ENCODE data around the gene TMEM97.

The TMEM97 gene

GRCh38 chr17:28293994-28294393 lies 25.0 kb upstream of the TMEM97 start:
- peaks cover 28% of the 10 kb centered on the region for H3K27me3 Mint-ChIP-seq
- no peaks in the 10 kb centered on the region for H3K36me3 Mint-ChIP-seq (ENCODE audit: low read depth)
- no peak overlapping the region for H3K4me3 Mint-ChIP-seq
- no peak for DNase-seq
- no peaks in the 10 kb centered on the region for H3K9me3 Mint-ChIP-seq
- no peak overlapping the region for H3K27ac Mint-ChIP-seq
- H3K4me1 Mint-ChIP-seq (ENCODE audit: low read depth) = peaks cover 21% of the 10 kb centered on the region

DNA sequence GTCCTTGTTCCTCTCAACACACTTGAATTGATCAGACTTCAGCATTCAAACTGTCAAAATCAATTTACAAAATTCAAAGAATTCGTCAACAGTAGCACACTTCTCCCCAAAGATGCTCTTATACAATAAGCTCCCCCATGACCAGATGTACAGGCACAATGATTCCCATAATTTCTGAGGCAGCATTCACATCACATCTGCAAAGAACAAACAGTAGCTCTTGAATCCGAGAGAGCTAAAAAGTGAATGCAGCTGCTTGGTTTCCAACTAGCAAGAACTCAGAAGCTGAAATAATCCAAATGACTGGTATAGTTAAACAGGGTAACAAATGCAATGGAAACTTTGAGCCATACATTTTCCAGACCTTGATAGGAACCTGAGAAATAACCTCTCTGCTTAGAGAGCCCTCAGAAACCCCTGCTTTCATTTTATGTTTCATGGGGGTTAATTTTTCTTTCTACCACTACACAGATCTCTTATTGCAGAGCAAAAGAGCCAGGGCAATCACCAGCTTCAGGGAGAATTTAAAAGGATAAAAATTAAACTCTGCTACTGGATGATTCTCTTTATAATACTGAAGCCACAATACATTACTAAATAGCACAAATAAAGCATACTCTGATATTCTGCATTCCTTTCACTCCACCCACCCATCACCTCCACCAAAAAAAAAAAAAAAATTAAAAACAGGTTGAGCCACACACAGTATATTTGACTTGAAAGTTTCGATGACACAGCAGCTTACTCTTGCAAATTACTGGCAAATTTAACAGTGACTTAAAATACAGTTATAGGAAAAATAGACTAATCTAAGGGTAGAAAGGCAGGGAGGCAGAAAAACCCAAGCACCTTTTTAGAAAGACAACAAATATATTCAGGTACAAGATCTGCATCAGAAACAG lies 23.1 kb upstream of the TMEM97 start:
- Mint-ChIP-seq H3K9me3 (no peaks in the 10 kb centered on the region), H3K36me3 (ENCODE audit: low read depth) (no peaks in the 10 kb centered on the region), H3K4me3 (peak overlapping the region; percentile 29), H3K4me1 (ENCODE audit: low read depth) (peaks cover 21% of the 10 kb centered on the region), H3K27ac (peak overlapping the region; percentile 75), H3K27me3 (peaks cover 25% of the 10 kb centered on the region)
- no peak for DNase-seq

- DNase-seq = no peak
- H3K9me3 Mint-ChIP-seq = no peaks in the 10 kb centered on the region
- no peak overlapping the region for H3K4me3 Mint-ChIP-seq
- peaks cover 21% of the 10 kb centered on the region for H3K4me1 Mint-ChIP-seq (ENCODE audit: low read depth)
- H3K27ac Mint-ChIP-seq = no peak overlapping the region
- no peaks in the 10 kb centered on the region for H3K36me3 Mint-ChIP-seq (ENCODE audit: low read depth)
- peaks cover 6% of the 10 kb centered on the region for H3K27me3 Mint-ChIP-seq
Observed at GRCh38 chr17:28298449-28298848, 20.6 kb upstream of the TMEM97 start.

DNA sequence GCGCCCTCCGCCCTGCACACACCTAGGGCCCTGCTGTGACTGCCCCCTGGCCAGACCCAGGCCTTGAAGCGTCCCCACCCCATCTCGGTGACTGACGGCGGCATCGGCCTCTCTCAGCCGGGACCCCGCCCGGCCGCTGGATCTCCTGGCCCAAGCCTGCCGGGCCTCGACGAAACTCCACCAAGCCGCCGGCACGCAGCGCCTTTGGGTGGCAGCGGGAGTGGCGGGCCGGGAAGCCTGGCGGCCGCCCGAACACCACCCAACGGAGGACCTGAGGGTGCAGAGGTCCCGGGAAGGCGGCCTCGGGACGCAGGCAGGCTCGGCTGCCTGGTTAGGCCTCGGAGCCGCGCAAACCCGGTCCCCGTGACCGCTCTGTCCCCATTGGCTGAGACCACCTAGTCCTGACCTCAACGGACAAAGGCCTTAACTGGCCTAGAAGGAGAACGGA lies 12.0 kb upstream of the TMEM97 start:
- Mint-ChIP-seq H3K4me3 (no peak overlapping the region), H3K27ac (no peak overlapping the region), H3K36me3 (ENCODE audit: low read depth) (no peaks in the 10 kb centered on the region), H3K27me3 (peaks cover 33% of the 10 kb centered on the region), H3K9me3 (no peaks in the 10 kb centered on the region), H3K4me1 (ENCODE audit: low read depth) (no peaks in the 10 kb centered on the region)
- DNase-seq = no peak

GRCh38 chr17:28313841-28314240 lies 5.2 kb upstream of the TMEM97 start:
- Mint-ChIP-seq H3K4me3 (no peak overlapping the region), H3K27me3 (no peaks in the 10 kb centered on the region), H3K9me3 (no peaks in the 10 kb centered on the region), H3K36me3 (ENCODE audit: low read depth) (no peaks in the 10 kb centered on the region), H3K4me1 (ENCODE audit: low read depth) (peaks cover 11% of the 10 kb centered on the region), H3K27ac (no peak overlapping the region)
- DNase-seq = no peak

DNA sequence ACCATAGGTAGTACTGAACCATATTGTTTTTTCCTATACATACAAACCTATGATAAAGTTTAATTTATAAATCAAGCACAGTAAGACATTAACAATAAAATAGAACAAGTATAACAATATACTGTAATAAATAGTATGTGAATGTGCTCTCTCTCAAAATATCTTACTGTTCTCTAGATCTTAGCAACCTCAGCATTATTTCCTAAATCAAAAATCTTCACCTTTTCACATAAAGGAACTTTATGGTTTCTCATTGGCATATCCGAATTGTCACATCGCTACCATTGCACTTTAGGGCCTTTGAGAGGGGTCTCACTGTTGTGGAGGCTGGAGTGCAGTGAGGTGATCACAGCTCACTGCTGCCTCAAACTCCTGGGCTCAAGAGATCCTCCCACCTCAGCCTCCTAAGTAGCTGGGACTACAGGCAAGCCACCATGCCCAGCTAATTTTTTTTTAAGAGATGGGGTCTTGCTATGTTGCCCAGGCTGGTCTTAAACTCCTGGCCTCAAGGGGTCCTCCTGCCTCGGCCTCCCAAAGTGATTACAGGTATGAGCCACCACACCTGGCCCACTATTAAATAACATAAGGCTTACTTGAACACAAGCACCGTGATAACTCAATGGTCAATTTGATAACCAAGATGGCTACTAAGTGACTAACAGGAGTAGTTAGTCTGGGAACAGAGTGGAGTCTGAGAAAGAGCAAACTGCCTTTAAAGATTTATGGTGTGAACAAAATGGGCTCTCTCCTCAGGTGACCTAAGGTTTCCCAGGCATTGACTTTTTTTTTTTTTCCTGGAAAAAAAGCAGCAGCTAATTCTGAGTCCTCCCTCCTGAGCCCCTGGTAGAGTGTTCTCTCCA lies 2.9 kb upstream of the TMEM97 start:
- DNase-seq = no peak
- no peak overlapping the region for H3K4me3 Mint-ChIP-seq
- no peaks in the 10 kb centered on the region for H3K9me3 Mint-ChIP-seq
- peaks cover 27% of the 10 kb centered on the region for H3K4me1 Mint-ChIP-seq (ENCODE audit: low read depth)
- no peaks in the 10 kb centered on the region for H3K27me3 Mint-ChIP-seq
- peaks cover 19% of the 10 kb centered on the region for H3K36me3 Mint-ChIP-seq (ENCODE audit: low read depth)
- no peak overlapping the region for H3K27ac Mint-ChIP-seq

DNA sequence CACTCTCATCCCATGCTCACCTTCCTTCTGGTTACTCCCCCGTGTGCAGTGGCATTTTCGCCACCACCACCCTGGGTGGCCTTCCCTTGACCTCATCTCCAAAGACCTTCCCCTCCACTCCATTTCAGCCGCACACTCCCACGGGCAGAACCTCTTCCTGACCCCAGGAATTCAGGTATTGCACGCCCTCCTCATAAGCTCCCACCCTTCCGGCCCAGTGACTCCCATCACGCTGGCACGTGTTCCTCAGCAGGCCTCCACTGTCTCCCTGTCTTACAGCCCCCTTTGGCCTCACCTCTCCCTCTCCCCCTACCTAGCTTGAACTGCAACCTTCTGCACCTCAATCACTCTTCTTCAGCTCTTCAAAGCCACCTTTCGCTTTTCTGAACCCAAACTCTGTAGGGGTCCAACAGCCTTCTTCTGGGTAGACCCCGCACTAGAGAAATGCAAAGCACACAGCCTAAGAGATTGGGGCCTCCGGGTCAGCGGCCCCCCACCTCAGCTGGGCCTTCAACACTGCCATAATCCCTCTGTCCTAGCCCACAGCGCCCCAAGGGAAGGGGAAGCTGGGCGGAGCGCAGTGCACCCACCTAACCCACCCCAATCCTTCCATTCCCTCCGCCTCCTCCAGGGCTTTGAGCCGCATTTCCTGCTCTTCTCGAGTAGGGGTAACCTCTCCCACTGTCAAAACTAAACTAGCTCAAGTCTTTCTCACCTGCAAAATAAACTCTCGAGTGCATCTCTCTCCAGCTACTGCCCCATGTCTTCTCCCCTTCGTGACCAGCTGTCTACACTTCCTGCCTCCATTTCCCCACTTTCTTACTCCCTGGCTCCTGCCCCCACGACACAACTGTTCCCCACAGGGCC lies 1.7 kb upstream of the TMEM97 start:
- Mint-ChIP-seq H3K36me3 (ENCODE audit: low read depth) (peaks cover 29% of the 10 kb centered on the region), H3K4me1 (ENCODE audit: low read depth) (peaks cover 36% of the 10 kb centered on the region), H3K27me3 (no peaks in the 10 kb centered on the region), H3K27ac (peak overlapping the region; percentile 91), H3K9me3 (no peaks in the 10 kb centered on the region), H3K4me3 (peak overlapping the region; percentile 92)
- DNase-seq = no peak

DNA sequence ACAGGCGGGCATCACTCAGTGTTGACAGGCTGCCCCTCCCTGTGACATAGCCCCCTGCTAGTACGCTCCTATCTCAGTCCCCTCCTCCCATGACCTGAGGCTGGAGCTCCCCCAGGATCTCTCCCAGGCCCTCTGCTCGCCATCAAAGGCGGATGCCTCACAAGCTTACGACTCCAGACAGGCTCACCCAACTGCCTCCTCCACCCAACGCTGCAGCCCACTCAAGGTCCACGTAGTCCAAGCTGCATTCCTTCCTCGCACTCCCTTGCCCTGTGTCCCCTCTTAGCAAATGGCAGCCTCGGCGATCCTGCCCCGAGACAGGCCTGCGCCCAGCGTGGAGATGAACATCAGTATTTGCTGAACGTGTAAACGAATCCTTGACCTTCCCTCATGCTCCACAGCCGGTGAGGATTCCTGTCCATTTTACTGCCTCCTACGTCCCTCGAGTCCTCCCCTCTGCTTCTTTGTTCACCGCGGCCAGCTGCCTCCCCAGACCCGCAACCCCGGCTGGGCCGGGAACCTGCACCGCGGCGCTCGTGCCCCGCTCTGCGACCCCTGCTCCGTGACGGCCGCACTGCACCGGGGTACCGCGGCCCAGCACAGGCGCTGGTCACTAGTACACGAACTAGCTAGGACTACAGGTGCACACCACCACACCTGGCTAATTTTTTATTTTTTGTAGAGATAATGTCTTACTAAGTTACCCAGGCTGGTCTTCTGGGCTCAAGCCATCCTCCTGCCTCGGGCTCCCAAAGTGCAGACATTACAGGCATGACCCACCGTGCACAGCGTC lies 838 bp upstream of the TMEM97 start:
- peaks cover 38% of the 10 kb centered on the region for H3K4me1 Mint-ChIP-seq (ENCODE audit: low read depth)
- H3K27ac Mint-ChIP-seq = peak overlapping the region; percentile 91
- H3K27me3 Mint-ChIP-seq = no peaks in the 10 kb centered on the region
- H3K4me3 Mint-ChIP-seq = peak overlapping the region; percentile 92
- peaks cover 37% of the 10 kb centered on the region for H3K36me3 Mint-ChIP-seq (ENCODE audit: low read depth)
- no peaks in the 10 kb centered on the region for H3K9me3 Mint-ChIP-seq
- no peak for DNase-seq

- Mint-ChIP-seq H3K9me3 (no peaks in the 10 kb centered on the region), H3K27me3 (no peaks in the 10 kb centered on the region), H3K4me1 (ENCODE audit: low read depth) (peaks cover 38% of the 10 kb centered on the region), H3K36me3 (ENCODE audit: low read depth) (peaks cover 37% of the 10 kb centered on the region), H3K4me3 (peak overlapping the region; percentile 92), H3K27ac (peak overlapping the region; percentile 91)
- no peak for DNase-seq
Observed at GRCh38 chr17:28319598-28319935, 567 bp downstream of the TMEM97 start.

DNA sequence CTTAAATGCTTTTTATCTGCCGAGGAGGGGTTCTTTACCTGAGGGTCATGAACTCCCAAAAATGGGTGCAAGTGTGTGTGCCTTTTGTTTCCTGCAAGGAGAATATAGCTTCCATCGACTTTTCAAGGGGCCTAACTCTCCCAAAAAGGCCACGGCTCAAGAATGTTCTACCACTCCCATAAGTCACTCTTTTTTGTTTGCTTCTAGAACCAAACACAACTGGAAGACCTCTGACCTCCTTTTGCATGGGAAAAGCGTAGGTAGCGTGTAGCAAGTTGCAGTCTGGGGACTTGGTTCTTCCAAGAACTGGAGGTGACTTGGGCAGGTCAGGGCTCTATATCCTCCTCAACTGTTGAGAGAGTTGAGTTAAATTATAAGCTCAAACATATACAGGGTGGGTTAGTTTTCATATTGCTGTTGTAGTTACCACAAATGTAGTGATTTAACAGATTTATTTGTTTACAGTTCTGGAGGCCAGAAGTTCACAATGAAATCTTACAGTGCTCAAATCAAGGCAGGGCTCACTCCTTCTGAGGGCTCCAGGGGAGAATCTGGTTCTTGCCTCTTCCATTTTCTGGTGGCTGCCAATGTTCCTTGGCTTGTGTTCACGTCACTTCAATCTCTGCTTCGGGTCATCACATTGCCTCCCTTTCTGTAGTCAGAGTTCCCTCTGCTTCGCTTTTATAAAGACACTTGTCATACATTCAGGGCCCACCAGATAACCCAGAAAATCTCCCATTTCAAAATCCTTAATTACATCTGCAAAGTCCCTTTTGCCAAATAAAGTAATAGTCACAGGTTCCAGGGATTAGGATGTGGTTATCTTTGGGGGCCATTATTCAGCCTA lies 1.4 kb downstream of the TMEM97 start:
- Mint-ChIP-seq H3K36me3 (ENCODE audit: low read depth) (peaks cover 46% of the 10 kb centered on the region), H3K9me3 (no peaks in the 10 kb centered on the region), H3K4me1 (ENCODE audit: low read depth) (peaks cover 40% of the 10 kb centered on the region), H3K4me3 (peak overlapping the region; percentile 92), H3K27ac (peak overlapping the region; percentile 91), H3K27me3 (no peaks in the 10 kb centered on the region)
- DNase-seq = no peak

DNA sequence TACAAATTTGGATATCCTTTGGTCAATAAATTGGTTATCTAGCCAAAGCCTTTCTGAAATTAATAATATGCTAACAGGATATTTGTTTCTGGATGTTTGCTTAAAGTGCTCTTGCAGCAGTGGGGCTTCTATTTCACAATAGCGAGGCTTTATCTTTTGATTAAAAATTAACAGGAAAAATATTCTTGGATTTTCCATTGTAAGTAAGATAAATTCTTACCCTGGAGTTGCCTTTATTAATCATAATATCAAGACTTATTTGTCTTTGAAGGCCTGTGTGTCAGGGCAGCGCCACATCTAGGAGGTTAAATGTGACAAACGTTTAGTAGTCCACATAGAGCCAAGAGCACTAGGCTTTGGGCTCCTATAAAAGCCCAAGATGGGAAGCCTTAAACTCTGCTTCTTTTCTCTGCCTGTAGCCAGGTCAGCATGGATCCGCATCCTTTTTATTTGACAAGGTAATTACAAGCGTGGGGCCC lies 5.3 kb downstream of the TMEM97 start:
- no peaks in the 10 kb centered on the region for H3K27me3 Mint-ChIP-seq
- H3K4me3 Mint-ChIP-seq = no peak overlapping the region
- H3K9me3 Mint-ChIP-seq = no peaks in the 10 kb centered on the region
- peaks cover 83% of the 10 kb centered on the region for H3K36me3 Mint-ChIP-seq (ENCODE audit: low read depth)
- no peak overlapping the region for H3K27ac Mint-ChIP-seq
- H3K4me1 Mint-ChIP-seq (ENCODE audit: low read depth) = peaks cover 58% of the 10 kb centered on the region
- DNase-seq = no peak

- DNase-seq = no peak
- Mint-ChIP-seq H3K4me3 (no peak overlapping the region), H3K9me3 (no peaks in the 10 kb centered on the region), H3K36me3 (ENCODE audit: low read depth) (peaks cover 82% of the 10 kb centered on the region), H3K27me3 (no peaks in the 10 kb centered on the region), H3K27ac (no peak overlapping the region), H3K4me1 (ENCODE audit: low read depth) (peaks cover 55% of the 10 kb centered on the region)
Observed at GRCh38 chr17:28324781-28325180, 5.8 kb downstream of the TMEM97 start.

DNA sequence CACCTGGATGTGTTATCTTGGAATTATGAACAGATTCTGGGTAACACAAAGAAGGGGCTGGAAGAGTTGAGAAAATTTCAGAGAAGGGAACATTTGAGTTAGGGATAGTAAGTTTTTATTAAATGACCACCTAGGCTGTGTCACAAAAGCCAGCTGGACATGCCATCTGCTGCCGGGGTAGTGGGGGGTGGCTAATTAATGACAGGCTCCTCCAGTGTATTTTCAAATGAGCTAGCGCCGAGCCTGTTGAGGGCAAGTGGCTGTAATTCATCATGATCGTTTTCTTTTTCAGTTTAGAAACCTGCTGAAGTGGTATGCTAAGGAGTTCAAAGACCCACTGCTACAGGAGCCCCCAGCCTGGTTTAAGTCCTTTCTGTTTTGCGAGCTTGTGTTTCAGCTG lies 6.2 kb downstream of the TMEM97 start:
- Mint-ChIP-seq H3K4me3 (no peak overlapping the region), H3K27ac (no peak overlapping the region), H3K4me1 (ENCODE audit: low read depth) (peaks cover 50% of the 10 kb centered on the region), H3K27me3 (no peaks in the 10 kb centered on the region), H3K9me3 (no peaks in the 10 kb centered on the region), H3K36me3 (ENCODE audit: low read depth) (peaks cover 78% of the 10 kb centered on the region)
- DNase-seq = no peak

Measured in activated T-cell treated with anti-CD3 and anti-CD28 coated beads, Interleukin-2, amount 50 U/mL, for 24 hours (primary cell).